Esophagus mucosa (tissue), 1 donor: Measurements from ENCODE around the gene NDUFS5. TPM values are rescaled to one million over a fixed set of nuclear protein-coding genes. Genes with fewer than 3 reads are reported as not detected.
"Not testable (repeated sequence)": the region's sequence is repeated elsewhere in the genome, so short reads cannot be mapped to it uniquely, and the experiment has no call there.

Experiments used
- ATAC-seq: fragments of 200-7000 bp; cut with Tn5 transposase; one replicate; pipeline ENCODE4 v1.9.1; 2020
- total RNA-seq: library from RNA; stranded (reverse); gene quantifications from one replicate; pipeline ENCODE4 v1.2.4, GENCODE V29; 2023
- donor health status: DM: yes; HTN: yes; CAD: no.

Gene NDUFS5
- total RNA-seq, 1 donor from 2014 or later, result 165 TPM

- ATAC-seq, result peak; percentile 38
Measured at GRCh38 chr1:39016604-39017171, 9.5 kb upstream of the NDUFS5 start.

GRCh38 chr1:39017266-39017665, 8.9 kb upstream of the NDUFS5 start:
- no peak for ATAC-seq

GRCh38 chr1:39020494-39020893, 5.7 kb upstream of the NDUFS5 start:
- ATAC-seq, result not testable (repeated sequence)

- no peak for ATAC-seq
Measured at GRCh38 chr1:39021426-39021825, 4.7 kb upstream of the NDUFS5 start.

- ATAC-seq, result no peak
Measured at GRCh38 chr1:39023140-39023539, 3.0 kb upstream of the NDUFS5 start.

- no peak for ATAC-seq
Measured at GRCh38 chr1:39026866-39027507, 837 bp downstream of the NDUFS5 start.

GRCh38 chr1:39034114-39034654, 8.0 kb downstream of the NDUFS5 start:
- no peak for ATAC-seq

- ATAC-seq, result no peak
Measured at GRCh38 chr1:39036678-39037077, 10.5 kb downstream of the NDUFS5 start.

GRCh38 chr1:39043513-39043912, 17.4 kb downstream of the NDUFS5 start:
- no peak for ATAC-seq

- no peak for ATAC-seq
Measured at GRCh38 chr1:39044762-39045161, 18.6 kb downstream of the NDUFS5 start.

GRCh38 chr1:39045231-39045630, 19.1 kb downstream of the NDUFS5 start:
- ATAC-seq, result no peak

- ATAC-seq, result no peak
Measured at GRCh38 chr1:39046613-39047210, 20.6 kb downstream of the NDUFS5 start.

GRCh38 chr1:39047374-39048229, 21.5 kb downstream of the NDUFS5 start:
- peak; percentile 51 for ATAC-seq

GRCh38 chr1:39048745-39049370, 22.7 kb downstream of the NDUFS5 start:
- peak; percentile 57 for ATAC-seq

GRCh38 chr1:39050001-39050400, 23.9 kb downstream of the NDUFS5 start:
- ATAC-seq, result no peak

GRCh38 chr1:39051193-39051850, 25.2 kb downstream of the NDUFS5 start:
- ATAC-seq, result not testable (repeated sequence)

- ATAC-seq, result no peak
Measured at GRCh38 chr1:39051956-39052355, 25.8 kb downstream of the NDUFS5 start.

GRCh38 chr1:39055213-39055710, 29.1 kb downstream of the NDUFS5 start:
- ATAC-seq, result not testable (repeated sequence)

GRCh38 chr1:39061516-39061915, 35.4 kb downstream of the NDUFS5 start:
- ATAC-seq, result not testable (repeated sequence)

- ATAC-seq, result no peak
Measured at GRCh38 chr1:39061951-39062350, 35.8 kb downstream of the NDUFS5 start.

GRCh38 chr1:39063191-39063590, 37.0 kb downstream of the NDUFS5 start:
- no peak for ATAC-seq

GRCh38 chr1:39063775-39064174, 37.6 kb downstream of the NDUFS5 start:
- ATAC-seq, result no peak
